Breast epithelium (tissue), 3 donors: ENCODE results near the gene CPOX.
"Not testable (repeated sequence)": the region's sequence is repeated elsewhere in the genome, so short reads cannot be mapped to it uniquely, and the experiment has no call there.

Experiments
- CTCF ChIP-seq, 3 donors: fragments of 450-650 bp; IDR thresholded peaks; one replicate each; pipeline ENCODE4 v1.5.1; 2016 to 2017; ENCODE audit warnings: antibody characterized with exemption in 3 of 3, mild to moderate bottlenecking in 3 of 3, moderate library complexity in 3 of 3
- POLR2A ChIP-seq: fragments of 450-650 bp; IDR thresholded peaks from one replicate; pipeline ENCODE4 v1.6.1; 2016; ENCODE audit warnings: antibody characterized with exemption, mild to moderate bottlenecking, moderate library complexity
- POLR2AphosphoS5 ChIP-seq, 3 donors: sonication (generic); formaldehyde crosslinking; IDR thresholded peaks; one replicate each; pipeline ENCODE4 v1.6.1; 2017; ENCODE audit warnings: antibody characterized with exemption in 3 of 3

GRCh38 chr3:98642769-98643168, 49.4 kb upstream of the CPOX start:
- not testable (repeated sequence) for TF ChIP-seq POLR2A; POLR2AphosphoS5 (IDR thresholded peaks at IDR 0.05); CTCF (IDR thresholded peaks at IDR 0.05)
